VCaP (cell line): Measurements from ENCODE around the gene VTI1A.

Experiments used
- H3K27ac ChIP-seq: fragments of 450-650 bp; 2 replicates; pipeline ENCODE4 v1.5.1; 2017
- TF ChIP-seq, protein P1 (sequence below): fragments of 450-650 bp; conservative IDR thresholded peaks from 2 replicates; pipeline ENCODE4 v1.5.1; 2017; ENCODE audit warnings: mild to moderate bottlenecking, moderate library complexity

Gene VTI1A

DNA sequence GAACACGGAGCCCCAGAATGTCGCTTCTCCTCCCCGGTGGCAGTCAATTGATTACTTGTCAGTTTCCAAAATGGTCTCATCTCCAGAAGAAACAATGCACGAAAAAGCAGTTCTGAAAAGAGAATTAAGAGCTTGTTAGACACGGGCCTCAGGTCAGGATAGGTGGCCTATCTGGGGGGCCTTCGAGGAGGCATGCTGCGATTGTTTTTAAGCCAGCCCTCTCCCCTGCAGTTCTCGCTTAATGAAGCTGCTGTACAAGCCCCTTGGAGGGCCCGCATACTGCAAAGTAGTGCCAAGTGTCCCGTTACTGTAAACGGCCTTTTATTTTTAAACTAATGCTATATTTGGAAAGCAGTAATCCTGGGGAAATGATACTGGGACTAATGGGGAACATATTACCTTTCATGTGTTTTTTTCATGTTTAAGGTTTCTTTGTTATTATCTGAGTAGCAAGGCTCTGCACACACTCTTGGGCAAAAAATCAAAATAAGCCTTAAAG is 388.3 kb downstream of the VTI1A start:
- no peak overlapping the region for H3K27ac ChIP-seq
- TF ChIP-seq, protein P1, sequence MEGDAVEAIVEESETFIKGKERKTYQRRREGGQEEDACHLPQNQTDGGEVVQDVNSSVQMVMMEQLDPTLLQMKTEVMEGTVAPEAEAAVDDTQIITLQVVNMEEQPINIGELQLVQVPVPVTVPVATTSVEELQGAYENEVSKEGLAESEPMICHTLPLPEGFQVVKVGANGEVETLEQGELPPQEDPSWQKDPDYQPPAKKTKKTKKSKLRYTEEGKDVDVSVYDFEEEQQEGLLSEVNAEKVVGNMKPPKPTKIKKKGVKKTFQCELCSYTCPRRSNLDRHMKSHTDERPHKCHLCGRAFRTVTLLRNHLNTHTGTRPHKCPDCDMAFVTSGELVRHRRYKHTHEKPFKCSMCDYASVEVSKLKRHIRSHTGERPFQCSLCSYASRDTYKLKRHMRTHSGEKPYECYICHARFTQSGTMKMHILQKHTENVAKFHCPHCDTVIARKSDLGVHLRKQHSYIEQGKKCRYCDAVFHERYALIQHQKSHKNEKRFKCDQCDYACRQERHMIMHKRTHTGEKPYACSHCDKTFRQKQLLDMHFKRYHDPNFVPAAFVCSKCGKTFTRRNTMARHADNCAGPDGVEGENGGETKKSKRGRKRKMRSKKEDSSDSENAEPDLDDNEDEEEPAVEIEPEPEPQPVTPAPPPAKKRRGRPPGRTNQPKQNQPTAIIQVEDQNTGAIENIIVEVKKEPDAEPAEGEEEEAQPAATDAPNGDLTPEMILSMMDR = no peak

DNA sequence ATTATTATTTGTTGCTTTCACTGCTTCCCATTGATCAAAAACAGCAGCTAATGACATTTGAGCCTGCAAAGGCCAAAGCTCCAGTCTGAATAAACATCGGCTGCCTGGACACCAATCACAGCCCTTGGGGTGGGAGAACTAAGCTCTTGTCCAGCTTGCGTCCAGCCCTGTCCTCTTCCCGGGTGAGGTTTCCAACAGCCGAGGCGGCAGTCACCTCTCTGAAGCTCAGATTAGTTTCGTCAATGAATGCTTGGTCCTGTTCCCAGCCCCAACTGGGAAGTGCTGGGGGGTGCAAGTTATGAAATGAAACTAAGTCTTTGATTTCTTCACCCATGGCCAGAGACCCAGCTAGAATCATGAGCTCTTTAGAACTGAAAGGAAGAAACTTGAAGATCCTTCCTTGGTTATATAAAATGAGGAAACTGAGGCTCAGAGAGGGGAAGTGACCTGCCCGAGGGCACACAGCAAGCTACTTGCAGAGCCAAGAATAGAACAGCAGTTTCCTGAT is 389.0 kb downstream of the VTI1A start:
- H3K27ac ChIP-seq = no peak overlapping the region

DNA sequence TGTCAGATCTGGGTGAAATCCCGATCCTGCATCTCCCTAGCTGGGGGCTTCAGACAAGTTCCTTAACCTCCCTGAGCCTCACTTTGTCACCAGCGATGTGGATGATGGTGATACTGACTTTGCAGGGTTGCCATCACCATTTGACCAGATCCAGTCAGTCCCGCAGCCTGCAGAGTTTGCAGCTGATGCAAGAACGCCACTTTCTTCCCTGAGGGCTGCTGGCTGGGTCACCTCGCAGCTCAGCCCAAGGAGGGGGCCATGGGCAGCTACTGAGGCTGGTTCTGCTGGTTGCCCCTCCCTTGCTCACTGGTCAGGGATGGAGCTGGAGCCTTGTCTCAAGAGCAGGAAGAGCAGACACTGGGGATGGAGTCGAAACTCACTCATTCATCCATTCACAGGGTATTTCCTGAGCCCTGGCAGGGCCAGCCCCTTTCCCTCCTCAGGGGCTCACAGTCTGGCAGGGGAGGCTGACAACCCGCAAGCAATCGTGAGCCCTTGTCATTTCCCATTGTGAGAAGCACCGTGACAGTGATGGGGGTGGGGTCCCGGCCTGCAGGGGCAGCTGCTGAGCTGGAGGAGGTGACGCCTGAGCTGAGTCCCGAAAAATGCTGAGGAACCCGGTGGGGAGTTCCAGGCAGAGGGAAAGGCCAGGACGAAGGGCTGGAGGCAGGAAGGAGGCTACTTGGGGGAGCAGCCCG is 391.9 kb downstream of the VTI1A start:
- TF ChIP-seq, protein P1 = no peak
- no peak overlapping the region for H3K27ac ChIP-seq

More for the DNA sequence above, 389.0 kb downstream of the VTI1A start:
- TF ChIP-seq, protein P1 = no peak

DNA sequence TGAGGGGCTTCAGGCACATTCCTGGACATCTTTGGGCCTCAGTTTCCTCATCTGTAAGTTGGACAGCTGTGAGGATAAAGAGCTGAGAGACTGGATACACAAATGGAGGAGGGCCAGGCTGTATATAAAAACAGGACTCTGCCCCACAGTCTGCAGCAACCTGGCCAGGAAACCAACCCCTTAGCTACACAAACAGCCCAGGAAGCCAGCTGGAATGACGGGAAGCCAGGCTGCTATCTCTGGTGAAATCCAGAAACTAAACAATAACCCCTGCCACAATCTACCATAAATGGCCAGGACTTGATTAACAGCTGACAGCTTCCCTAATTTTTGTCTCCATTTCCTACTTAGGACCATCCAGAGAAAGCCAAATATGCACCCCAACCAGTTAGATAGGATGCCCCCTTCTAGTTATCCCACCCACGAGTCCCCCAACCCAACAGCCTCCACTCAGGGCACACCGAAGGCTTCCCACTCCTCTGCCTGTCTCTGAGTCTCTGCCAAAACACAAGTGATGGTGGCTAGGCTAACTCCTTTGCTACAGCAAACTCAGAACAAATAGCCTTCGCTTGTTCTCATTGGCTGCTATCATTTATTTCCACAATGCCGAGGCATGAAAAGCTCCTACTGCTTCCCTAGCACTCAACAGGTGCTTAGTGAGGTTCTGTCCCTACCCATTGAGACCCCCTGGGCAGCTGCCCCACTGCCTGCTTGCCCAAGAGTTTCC is 393.1 kb downstream of the VTI1A start:
- no peak overlapping the region for H3K27ac ChIP-seq
- TF ChIP-seq, protein P1 = no peak

DNA sequence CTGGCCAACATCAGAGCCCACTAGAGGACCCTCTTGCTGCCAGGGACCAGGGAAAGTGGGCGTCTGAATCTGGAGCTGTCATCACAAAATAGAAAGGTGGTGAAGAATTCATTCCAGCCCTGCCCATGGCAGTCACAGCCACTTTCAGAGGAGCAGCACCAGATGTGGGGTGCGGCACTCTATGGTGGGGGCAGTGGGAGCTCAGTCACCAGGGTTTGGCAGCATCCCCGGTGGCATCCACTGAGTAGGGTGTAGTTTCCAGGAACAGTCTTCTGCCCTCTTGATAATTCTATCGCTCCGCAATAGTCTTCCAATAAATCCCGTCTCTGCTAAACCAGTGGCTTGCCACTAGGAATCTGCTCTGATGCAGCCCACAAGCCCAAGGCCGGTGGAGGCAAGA is 394.5 kb downstream of the VTI1A start:
- no peak overlapping the region for H3K27ac ChIP-seq
- TF ChIP-seq, protein P1 = no peak

DNA sequence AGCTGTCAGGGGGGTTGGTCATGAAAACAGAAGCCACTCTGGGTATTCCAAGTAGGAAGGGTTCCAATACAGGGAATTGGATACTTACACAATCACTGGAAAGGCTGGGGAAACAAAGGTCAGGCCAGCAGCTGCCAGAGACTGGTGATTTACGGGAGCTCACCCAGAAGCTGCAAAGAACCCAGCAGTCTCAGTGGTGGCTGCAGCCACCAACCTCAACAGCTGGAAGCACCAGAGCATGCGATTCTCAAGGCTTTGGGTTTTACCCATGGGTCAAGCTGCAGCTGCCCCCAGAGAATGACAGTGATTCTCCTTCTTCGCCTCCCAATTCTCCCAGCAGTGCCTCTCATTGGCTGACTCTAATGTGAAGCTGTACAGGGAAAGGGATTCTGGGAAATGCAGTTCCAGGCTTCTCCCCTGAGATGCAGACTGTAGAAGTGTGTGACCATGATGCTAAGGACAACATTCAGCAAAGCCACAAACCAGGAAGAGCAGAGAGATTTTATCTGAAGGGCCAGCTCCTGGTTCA is 395.9 kb downstream of the VTI1A start:
- TF ChIP-seq, protein P1 = no peak
- no peak overlapping the region for H3K27ac ChIP-seq

DNA sequence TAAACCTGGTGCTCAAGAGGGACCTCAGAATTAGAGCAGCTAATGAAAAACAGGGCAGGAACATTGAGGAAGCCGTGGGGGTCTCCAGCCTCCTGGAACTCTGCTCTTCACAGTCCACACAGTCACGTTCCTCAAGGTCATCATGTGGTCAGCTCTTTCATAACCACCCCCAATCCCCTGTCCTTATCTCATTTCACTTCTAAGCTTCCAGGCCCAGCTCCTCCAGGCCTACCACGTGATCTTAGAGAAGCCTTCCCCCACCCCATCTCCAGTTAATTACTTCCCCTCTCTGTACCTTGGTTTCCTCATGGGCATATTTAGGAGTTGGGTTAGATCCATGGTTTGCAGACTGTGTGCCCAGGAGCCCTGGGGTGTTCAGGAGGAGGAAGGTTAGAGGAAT is 396.6 kb downstream of the VTI1A start:
- TF ChIP-seq, protein P1 = no peak
- H3K27ac ChIP-seq = no peak overlapping the region
